HepG2 (cell line): Measurements from ENCODE around the gene PCYOX1L. TPM values are rescaled to one million over a fixed set of nuclear protein-coding genes. Genes with fewer than 3 reads are reported as not detected.
A peak's percentile ranks its signal among the peaks of the same experiment; 100 is the strongest.

Experiments
- ARID2 ChIP-seq: sonication (generic); formaldehyde crosslinking; IDR thresholded peaks from 2 replicates; pipeline ENCODE4 v1.8.1; 2022; ENCODE audit warnings: mild to moderate bottlenecking, missing genetic modification reagents, borderline replicate concordance
- HES4 ChIP-seq: sonication (generic); formaldehyde crosslinking; IDR thresholded peaks from 2 replicates; pipeline ENCODE4 v1.9.0; 2021; ENCODE audit warnings: mild to moderate bottlenecking, missing genetic modification reagents, borderline replicate concordance
- KLF16 ChIP-seq, 2 experiments: sonication (generic) in 1 of 2; formaldehyde crosslinking in 1 of 2; IDR thresholded peaks; 2 replicates each; pipeline versions ENCODE4 v1.6.1 to v1.8.0; 2016 to 2023; ENCODE audit warnings: missing genetic modification reagents in 2 of 2, missing compliant biosample characterization in 1 of 2
- NCOA2 ChIP-seq: sonication (generic); formaldehyde crosslinking; IDR thresholded peaks from 2 replicates; pipeline ENCODE4 v1.8.0; 2022; ENCODE audit warnings: inconsistent platforms
- NRL ChIP-seq: sonication (generic); formaldehyde crosslinking; IDR thresholded peaks from 2 replicates; pipeline ENCODE4 v1.5.0; 2020; ENCODE audit warnings: missing genetic modification reagents, mild to moderate bottlenecking, moderate library complexity, borderline replicate concordance
- STAG1 ChIP-seq: sonication (generic); formaldehyde crosslinking; IDR thresholded peaks from 2 replicates; pipeline ENCODE4 v1.4.0; 2020; ENCODE audit warnings: missing genetic modification reagents
- ZNF292 ChIP-seq: sonication (generic); formaldehyde crosslinking; IDR thresholded peaks from 2 replicates; pipeline ENCODE4 v1.8.1; 2022; ENCODE audit warnings: mild to moderate bottlenecking, low read depth, missing genetic modification reagents, borderline replicate concordance
- polyA plus RNA-seq, 8 experiments: library from polyadenylated mRNA; depleted of rRNA in 3 of 8; stranded (reverse) in 7 of 8; unstranded in 1 of 8; fragments of >200 nt; fragmentation: Illumina TruSeq in 4 of 8; extraction: Trizol in 4 of 8; gene quantifications; 2 replicates each; pipeline versions ENCODE4 v1.2.1 to v1.2.3, GENCODE V29; 2011 to 2016; ENCODE audit warnings: low read depth in 4 of 8, missing spikeins in 1 of 8, mixed read lengths in 1 of 8; ENCODE audit not compliant: insufficient read depth in 1 of 8
- total RNA-seq, 5 experiments: library from RNA; depleted of rRNA; stranded (reverse); fragments of >200 nt; fragmentation: Illumina TruSeq; extraction: Trizol; gene quantifications; 2 replicates each; pipeline ENCODE4 v1.2.3, GENCODE V29; 2016; ENCODE audit warnings: low read depth in 1 of 5
- TF ChIP-seq, protein P1 (sequence below): sonication (generic); formaldehyde crosslinking; IDR thresholded peaks from 2 replicates; pipeline ENCODE4 v1.4.0; 2020; ENCODE audit warnings: missing genetic modification reagents
- TF ChIP-seq, protein P2 (sequence below): IDR thresholded peaks from 2 replicates; pipeline ENCODE4 v1.4.0; 2020; ENCODE audit warnings: mild to moderate bottlenecking, missing genetic modification reagents
- TF ChIP-seq, protein P3 (sequence below): sonication (generic); formaldehyde crosslinking; IDR thresholded peaks from 2 replicates; pipeline ENCODE4 v1.4.0; 2020; ENCODE audit warnings: mild to moderate bottlenecking, missing genetic modification reagents, borderline replicate concordance
- TF ChIP-seq, protein P4 (sequence below): sonication (generic); formaldehyde crosslinking; IDR thresholded peaks from 2 replicates; pipeline ENCODE4 v1.5.1; 2020; ENCODE audit warnings: mild to moderate bottlenecking, missing genetic modification reagents, moderate library complexity
- TF ChIP-seq, protein P5 (sequence below): sonication (generic); formaldehyde crosslinking; IDR thresholded peaks from 2 replicates; pipeline ENCODE4 v1.5.0; 2020; ENCODE audit warnings: missing genetic modification reagents, mild to moderate bottlenecking, borderline replicate concordance
- TF ChIP-seq, protein P6 (sequence below): sonication (generic); formaldehyde crosslinking; IDR thresholded peaks from 2 replicates; pipeline ENCODE4 v1.8.0; 2022; ENCODE audit warnings: mild to moderate bottlenecking, missing genetic modification reagents, moderate library complexity

Gene PCYOX1L
- total and polyA plus RNA-seq, 2 of the 13 experiments (the other 11 are each of a cell fraction or from before 2014, with no cell fraction given), result 1.00 to 3.7 TPM

DNA sequence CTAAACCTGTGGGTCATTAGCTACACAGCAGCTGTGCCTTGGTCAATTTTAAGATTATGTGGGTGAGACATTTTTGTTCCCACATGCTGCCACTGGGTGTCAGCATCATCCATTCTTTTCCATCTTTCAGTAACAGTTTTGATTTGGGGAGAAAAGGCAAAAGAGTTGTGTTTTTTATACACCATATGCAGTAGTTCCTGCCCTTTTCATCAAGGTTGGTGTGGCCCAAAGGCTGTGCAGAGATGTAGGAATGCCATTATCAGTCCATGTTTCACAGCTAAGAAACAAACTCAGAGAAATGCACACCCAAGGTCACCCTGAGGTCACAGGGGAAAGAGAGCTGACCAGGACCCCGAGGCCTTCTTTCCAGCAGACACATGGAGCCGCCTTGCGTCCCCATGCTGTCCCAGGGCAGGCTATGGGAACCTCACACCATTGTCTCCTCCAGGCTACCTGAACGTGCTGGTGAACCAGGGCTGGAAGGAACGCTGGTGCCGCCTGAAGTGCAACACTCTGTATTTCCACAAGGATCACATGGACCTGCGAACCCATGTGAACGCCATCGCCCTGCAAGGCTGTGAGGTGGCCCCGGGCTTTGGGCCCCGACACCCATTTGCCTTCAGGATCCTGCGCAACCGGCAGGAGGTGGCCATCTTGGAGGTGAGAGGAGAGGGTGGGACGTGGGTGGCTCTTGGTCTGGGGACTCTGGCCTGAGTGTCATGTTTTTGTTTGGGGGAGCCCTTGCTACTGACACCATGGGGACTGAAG lies 40.4 kb upstream of the PCYOX1L start (continued):
- TF ChIP-seq, protein P1, sequence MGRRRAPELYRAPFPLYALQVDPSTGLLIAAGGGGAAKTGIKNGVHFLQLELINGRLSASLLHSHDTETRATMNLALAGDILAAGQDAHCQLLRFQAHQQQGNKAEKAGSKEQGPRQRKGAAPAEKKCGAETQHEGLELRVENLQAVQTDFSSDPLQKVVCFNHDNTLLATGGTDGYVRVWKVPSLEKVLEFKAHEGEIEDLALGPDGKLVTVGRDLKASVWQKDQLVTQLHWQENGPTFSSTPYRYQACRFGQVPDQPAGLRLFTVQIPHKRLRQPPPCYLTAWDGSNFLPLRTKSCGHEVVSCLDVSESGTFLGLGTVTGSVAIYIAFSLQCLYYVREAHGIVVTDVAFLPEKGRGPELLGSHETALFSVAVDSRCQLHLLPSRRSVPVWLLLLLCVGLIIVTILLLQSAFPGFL (CRISPR knock-in tag), result no peak
- TF ChIP-seq HES4 (CRISPR knock-in tag), result no peak
- peak in 1 of 2 experiments; percentile 52; a peak in 1 of 4 replicates for TF ChIP-seq KLF16 (CRISPR knock-in tag; IDR thresholded peaks at IDR 0.05)
- TF ChIP-seq, protein P2, sequence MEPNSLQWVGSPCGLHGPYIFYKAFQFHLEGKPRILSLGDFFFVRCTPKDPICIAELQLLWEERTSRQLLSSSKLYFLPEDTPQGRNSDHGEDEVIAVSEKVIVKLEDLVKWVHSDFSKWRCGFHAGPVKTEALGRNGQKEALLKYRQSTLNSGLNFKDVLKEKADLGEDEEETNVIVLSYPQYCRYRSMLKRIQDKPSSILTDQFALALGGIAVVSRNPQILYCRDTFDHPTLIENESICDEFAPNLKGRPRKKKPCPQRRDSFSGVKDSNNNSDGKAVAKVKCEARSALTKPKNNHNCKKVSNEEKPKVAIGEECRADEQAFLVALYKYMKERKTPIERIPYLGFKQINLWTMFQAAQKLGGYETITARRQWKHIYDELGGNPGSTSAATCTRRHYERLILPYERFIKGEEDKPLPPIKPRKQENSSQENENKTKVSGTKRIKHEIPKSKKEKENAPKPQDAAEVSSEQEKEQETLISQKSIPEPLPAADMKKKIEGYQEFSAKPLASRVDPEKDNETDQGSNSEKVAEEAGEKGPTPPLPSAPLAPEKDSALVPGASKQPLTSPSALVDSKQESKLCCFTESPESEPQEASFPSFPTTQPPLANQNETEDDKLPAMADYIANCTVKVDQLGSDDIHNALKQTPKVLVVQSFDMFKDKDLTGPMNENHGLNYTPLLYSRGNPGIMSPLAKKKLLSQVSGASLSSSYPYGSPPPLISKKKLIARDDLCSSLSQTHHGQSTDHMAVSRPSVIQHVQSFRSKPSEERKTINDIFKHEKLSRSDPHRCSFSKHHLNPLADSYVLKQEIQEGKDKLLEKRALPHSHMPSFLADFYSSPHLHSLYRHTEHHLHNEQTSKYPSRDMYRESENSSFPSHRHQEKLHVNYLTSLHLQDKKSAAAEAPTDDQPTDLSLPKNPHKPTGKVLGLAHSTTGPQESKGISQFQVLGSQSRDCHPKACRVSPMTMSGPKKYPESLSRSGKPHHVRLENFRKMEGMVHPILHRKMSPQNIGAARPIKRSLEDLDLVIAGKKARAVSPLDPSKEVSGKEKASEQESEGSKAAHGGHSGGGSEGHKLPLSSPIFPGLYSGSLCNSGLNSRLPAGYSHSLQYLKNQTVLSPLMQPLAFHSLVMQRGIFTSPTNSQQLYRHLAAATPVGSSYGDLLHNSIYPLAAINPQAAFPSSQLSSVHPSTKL, result 0 out of 2 replicates have a peak, but pooled peaks have one; percentile 25
- TF ChIP-seq, protein P3, sequence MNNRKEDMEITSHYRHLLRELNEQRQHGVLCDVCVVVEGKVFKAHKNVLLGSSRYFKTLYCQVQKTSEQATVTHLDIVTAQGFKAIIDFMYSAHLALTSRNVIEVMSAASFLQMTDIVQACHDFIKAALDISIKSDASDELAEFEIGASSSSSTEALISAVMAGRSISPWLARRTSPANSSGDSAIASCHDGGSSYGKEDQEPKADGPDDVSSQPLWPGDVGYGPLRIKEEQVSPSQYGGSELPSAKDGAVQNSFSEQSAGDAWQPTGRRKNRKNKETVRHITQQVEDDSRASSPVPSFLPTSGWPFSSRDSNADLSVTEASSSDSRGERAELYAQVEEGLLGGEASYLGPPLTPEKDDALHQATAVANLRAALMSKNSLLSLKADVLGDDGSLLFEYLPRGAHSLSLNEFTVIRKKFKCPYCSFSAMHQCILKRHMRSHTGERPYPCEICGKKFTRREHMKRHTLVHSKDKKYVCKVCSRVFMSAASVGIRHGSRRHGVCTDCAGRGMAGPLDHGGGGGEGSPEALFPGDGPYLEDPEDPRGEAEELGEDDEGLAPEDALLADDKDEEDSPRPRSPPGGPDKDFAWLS, result no peak
- TF ChIP-seq, protein P4, sequence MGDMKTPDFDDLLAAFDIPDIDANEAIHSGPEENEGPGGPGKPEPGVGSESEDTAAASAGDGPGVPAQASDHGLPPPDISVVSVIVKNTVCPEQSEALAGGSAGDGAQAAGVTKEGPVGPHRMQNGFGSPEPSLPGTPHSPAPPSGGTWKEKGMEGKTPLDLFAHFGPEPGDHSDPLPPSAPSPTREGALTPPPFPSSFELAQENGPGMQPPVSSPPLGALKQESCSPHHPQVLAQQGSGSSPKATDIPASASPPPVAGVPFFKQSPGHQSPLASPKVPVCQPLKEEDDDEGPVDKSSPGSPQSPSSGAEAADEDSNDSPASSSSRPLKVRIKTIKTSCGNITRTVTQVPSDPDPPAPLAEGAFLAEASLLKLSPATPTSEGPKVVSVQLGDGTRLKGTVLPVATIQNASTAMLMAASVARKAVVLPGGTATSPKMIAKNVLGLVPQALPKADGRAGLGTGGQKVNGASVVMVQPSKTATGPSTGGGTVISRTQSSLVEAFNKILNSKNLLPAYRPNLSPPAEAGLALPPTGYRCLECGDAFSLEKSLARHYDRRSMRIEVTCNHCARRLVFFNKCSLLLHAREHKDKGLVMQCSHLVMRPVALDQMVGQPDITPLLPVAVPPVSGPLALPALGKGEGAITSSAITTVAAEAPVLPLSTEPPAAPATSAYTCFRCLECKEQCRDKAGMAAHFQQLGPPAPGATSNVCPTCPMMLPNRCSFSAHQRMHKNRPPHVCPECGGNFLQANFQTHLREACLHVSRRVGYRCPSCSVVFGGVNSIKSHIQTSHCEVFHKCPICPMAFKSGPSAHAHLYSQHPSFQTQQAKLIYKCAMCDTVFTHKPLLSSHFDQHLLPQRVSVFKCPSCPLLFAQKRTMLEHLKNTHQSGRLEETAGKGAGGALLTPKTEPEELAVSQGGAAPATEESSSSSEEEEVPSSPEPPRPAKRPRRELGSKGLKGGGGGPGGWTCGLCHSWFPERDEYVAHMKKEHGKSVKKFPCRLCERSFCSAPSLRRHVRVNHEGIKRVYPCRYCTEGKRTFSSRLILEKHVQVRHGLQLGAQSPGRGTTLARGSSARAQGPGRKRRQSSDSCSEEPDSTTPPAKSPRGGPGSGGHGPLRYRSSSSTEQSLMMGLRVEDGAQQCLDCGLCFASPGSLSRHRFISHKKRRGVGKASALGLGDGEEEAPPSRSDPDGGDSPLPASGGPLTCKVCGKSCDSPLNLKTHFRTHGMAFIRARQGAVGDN (CRISPR knock-in tag), result peak; percentile 60
- TF ChIP-seq, protein P5, sequence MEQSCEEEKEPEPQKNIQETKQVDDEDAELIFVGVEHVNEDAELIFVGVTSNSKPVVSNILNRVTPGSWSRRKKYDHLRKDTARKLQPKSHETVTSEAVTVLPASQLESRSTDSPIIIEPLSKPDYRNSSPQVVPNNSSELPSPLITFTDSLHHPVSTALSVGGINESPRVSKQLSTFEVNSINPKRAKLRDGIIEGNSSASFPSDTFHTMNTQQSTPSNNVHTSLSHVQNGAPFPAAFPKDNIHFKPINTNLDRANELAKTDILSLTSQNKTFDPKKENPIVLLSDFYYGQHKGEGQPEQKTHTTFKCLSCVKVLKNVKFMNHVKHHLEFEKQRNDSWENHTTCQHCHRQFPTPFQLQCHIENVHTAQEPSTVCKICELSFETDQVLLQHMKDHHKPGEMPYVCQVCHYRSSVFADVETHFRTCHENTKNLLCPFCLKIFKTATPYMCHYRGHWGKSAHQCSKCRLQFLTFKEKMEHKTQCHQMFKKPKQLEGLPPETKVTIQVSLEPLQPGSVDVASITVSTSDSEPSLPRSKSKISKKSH (CRISPR knock-in tag), result no peak
- TF ChIP-seq ARID2, result no peak
- TF ChIP-seq, protein P6, sequence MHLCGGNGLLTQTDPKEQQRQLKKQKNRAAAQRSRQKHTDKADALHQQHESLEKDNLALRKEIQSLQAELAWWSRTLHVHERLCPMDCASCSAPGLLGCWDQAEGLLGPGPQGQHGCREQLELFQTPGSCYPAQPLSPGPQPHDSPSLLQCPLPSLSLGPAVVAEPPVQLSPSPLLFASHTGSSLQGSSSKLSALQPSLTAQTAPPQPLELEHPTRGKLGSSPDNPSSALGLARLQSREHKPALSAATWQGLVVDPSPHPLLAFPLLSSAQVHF (CRISPR knock-in tag), result no peak
- peak; percentile 87 for TF ChIP-seq STAG1 (CRISPR knock-in tag)
- 0 out of 2 replicates have a peak, but pooled peaks have one; percentile 29 for TF ChIP-seq NRL (CRISPR knock-in tag)
- TF ChIP-seq NCOA2 (CRISPR knock-in tag), result no peak
- no peak for TF ChIP-seq ZNF292 (CRISPR knock-in tag)
